Endothelial cell of umbilical vein (primary cell): ENCODE measurements around the gene PPP1R8.

Experiments used
- CTCF ChIP-seq, 2 donors: IDR thresholded peaks; 1 replicate in 1 of 2; 2 replicates in 1 of 2; pipeline ENCODE4 v1.5.1; 2011; ENCODE audit warnings: low read length in 2 of 2, mild to moderate bottlenecking in 2 of 2, moderate library complexity in 2 of 2, control low read depth in 1 of 2, inconsistent platforms in 1 of 2, low read depth in 1 of 2; ENCODE audit not compliant: insufficient read depth in 1 of 2; ENCODE audit errors: extremely low read depth in 1 of 2
- EZH2 ChIP-seq: IDR thresholded peaks from 2 replicates; pipeline ENCODE4 v1.6.1; 2012; ENCODE audit warnings: borderline replicate concordance, low read depth, mild to moderate bottlenecking, moderate library complexity, low read length, inconsistent platforms; ENCODE audit not compliant: severe bottlenecking
- POLR2A ChIP-seq: IDR thresholded peaks from 2 replicates; pipeline ENCODE4 v1.6.1; 2012; ENCODE audit warnings: low read depth, mild to moderate bottlenecking, control low read depth, low read length
- POLR2AphosphoS5 ChIP-seq: IDR thresholded peaks from 2 replicates; pipeline ENCODE4 v1.6.1; 2012; ENCODE audit warnings: low read depth, mild to moderate bottlenecking, control low read depth, low read length, moderate library complexity; ENCODE audit not compliant: insufficient read depth

DNA sequence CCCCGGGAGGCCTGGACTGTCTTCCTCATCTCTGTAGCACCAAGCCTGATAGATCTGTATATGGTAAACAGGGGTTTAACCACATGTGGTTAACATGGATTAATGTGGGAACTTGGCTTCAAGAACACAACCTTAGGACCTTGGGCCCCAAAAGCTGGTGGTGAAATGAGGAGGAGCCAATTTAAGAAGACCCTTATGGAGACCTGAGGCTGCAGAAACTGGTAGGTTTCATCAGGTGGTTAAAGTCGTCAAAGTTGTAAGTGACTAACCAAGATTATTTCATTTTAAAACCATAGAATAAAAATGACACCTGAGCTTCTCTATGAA lies 55.7 kb downstream of the PPP1R8 start:
- TF ChIP-seq CTCF (IDR thresholded peaks at IDR 0.05; ENCODE audit: extremely low read depth in 1 of 2, insufficient read depth in 1 of 2, low read depth in 1 of 2, low read length in 2 of 2): no peak
- no peak for TF ChIP-seq POLR2AphosphoS5
- no peak for TF ChIP-seq POLR2A
- no peak for TF ChIP-seq EZH2
